ENCODE measurements around the gene SYNDIG1. TPM values are rescaled to one million over a fixed set of nuclear protein-coding genes. Genes with fewer than 3 reads are reported as not detected.

SYNDIG1 gene
- total RNA-seq, 1 experiment from 2014 or later, result not detected

GRCh38 chr20:24648919-24649318 lies 179.5 kb downstream of the SYNDIG1 start:
- no peaks in the 10 kb centered on the region for H3K36me3 Mint-ChIP-seq (ENCODE audit: insufficient read depth, unreplicated experiment)
- CTCF ChIA-PET, result no interaction called here
- BruUV-seq (replicated peaks), result no TSS peak
- H3K9me3 Mint-ChIP-seq (ENCODE audit: low read depth, unreplicated experiment), result no peaks in the 10 kb centered on the region
- H3K4me3 Mint-ChIP-seq (ENCODE audit: low read depth, unreplicated experiment), result no peak overlapping the region
- H3K27ac Mint-ChIP-seq (ENCODE audit: unreplicated experiment), result no peak overlapping the region
- no peak for TF ChIP-seq CTCF (IDR thresholded peaks at IDR 0.05; ENCODE audit: unreplicated experiment)
- H3K4me1 Mint-ChIP-seq (ENCODE audit: low read depth, unreplicated experiment), result peaks cover 2% of the 10 kb centered on the region
- intact Hi-C loops (cut with micrococcal nuclease; ENCODE audit: unreplicated experiment), result no loop called here
- no peaks in the 10 kb centered on the region for H3K27me3 Mint-ChIP-seq (ENCODE audit: unreplicated experiment)
- DNase-seq, result no peak

DNA sequence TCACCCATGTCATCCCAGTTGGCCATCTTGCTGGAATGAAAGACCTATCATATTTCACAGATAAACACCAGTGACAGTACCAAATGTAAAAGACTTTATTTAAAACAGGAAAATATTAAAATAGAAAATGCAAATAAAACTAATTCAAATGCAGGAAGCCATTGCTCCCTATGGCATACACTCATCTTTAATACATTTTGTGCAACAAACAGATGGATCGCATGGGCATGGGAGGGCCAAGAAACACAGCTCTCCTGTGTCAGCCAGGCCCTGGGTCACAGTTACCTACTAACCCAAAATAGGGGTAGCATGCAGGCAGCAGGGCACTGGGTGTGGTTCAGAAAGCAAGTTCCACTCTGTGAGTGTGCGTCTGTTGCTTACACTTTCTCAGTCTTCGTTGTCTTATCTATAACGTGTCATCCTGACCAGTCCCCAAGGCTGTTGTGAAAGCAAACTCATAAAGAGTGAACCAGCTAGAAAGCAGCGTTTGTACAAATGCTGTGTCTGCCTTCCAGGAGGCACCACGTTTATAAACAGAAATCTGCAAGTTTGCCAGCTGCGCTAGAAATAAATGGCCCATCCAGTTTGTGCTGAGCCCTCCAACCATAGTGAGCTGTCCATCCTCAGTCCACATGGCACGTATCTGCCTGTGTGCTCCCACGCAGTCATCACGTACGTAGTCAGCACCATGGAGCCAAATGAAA lies 180.5 kb downstream of the SYNDIG1 start:
- intact Hi-C loops (cut with micrococcal nuclease; ENCODE audit: unreplicated experiment), result no loop called here
- H3K36me3 Mint-ChIP-seq (ENCODE audit: insufficient read depth, unreplicated experiment), result no peaks in the 10 kb centered on the region
- H3K4me3 Mint-ChIP-seq (ENCODE audit: low read depth, unreplicated experiment), result no peak overlapping the region
- BruUV-seq (replicated peaks), result no TSS peak
- no peaks in the 10 kb centered on the region for H3K9me3 Mint-ChIP-seq (ENCODE audit: low read depth, unreplicated experiment)
- no peak overlapping the region for H3K27ac Mint-ChIP-seq (ENCODE audit: unreplicated experiment)
- peaks cover 12% of the 10 kb centered on the region for H3K4me1 Mint-ChIP-seq (ENCODE audit: low read depth, unreplicated experiment)
- no peak for DNase-seq
- CTCF ChIA-PET, result no interaction called here
- TF ChIP-seq CTCF (IDR thresholded peaks at IDR 0.05; ENCODE audit: unreplicated experiment), result no peak
- no peaks in the 10 kb centered on the region for H3K27me3 Mint-ChIP-seq (ENCODE audit: unreplicated experiment)

GRCh38 chr20:24651171-24651975 lies 181.9 kb downstream of the SYNDIG1 start:
- no peak for TF ChIP-seq CTCF (IDR thresholded peaks at IDR 0.05; ENCODE audit: unreplicated experiment)
- peaks cover 12% of the 10 kb centered on the region for H3K4me1 Mint-ChIP-seq (ENCODE audit: low read depth, unreplicated experiment)
- H3K27ac Mint-ChIP-seq (ENCODE audit: unreplicated experiment), result no peak overlapping the region
- no peak overlapping the region for H3K4me3 Mint-ChIP-seq (ENCODE audit: low read depth, unreplicated experiment)
- H3K9me3 Mint-ChIP-seq (ENCODE audit: low read depth, unreplicated experiment), result no peaks in the 10 kb centered on the region
- no peaks in the 10 kb centered on the region for H3K27me3 Mint-ChIP-seq (ENCODE audit: unreplicated experiment)
- CTCF ChIA-PET, result no interaction called here
- no peaks in the 10 kb centered on the region for H3K36me3 Mint-ChIP-seq (ENCODE audit: insufficient read depth, unreplicated experiment)
- intact Hi-C loops (cut with micrococcal nuclease; ENCODE audit: unreplicated experiment), result no loop called here
- no TSS peak for BruUV-seq (replicated peaks)
- no peak for DNase-seq

DNA sequence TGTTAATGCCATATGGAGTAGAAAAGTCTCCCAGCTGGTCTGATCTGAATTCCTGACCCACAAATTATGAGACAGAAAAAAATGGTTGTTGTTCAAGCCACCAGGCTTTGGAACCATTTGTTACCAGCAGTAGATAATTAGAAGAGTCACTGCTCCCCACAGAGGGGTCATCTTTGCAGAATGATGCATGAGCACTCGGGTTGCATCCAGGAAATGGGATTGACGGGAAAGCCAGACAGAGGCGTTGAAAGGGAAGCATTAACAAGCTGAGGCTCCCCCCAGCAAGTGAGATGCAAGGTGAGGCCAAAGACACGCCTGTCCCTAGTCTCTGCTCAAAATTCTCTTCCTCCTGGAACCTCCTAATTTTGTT lies 182.5 kb downstream of the SYNDIG1 start:
- Mint-ChIP-seq H3K36me3 (ENCODE audit: insufficient read depth, unreplicated experiment) (no peaks in the 10 kb centered on the region), H3K27ac (ENCODE audit: unreplicated experiment) (no peak overlapping the region), H3K4me1 (ENCODE audit: low read depth, unreplicated experiment) (peaks cover 12% of the 10 kb centered on the region), H3K9me3 (ENCODE audit: low read depth, unreplicated experiment) (no peaks in the 10 kb centered on the region), H3K4me3 (ENCODE audit: low read depth, unreplicated experiment) (no peak overlapping the region), H3K27me3 (ENCODE audit: unreplicated experiment) (no peaks in the 10 kb centered on the region)
- no peak for DNase-seq
- no peak for TF ChIP-seq CTCF (IDR thresholded peaks at IDR 0.05; ENCODE audit: unreplicated experiment)
- intact Hi-C loops (cut with micrococcal nuclease; ENCODE audit: unreplicated experiment), result no loop called here
- no TSS peak for BruUV-seq (replicated peaks)
- CTCF ChIA-PET, result no interaction called here
